GM19463 (cell line): Measurements from ENCODE around the gene PIGC.
A peak's percentile ranks its signal among the peaks of the same experiment; 100 is the strongest.

Experiments used
- ATAC-seq: cut with Tn5 transposase; IDR thresholded peaks from one replicate; pipeline ENCODE4 v1.9.1; 2021; ENCODE audit warnings: mild to moderate bottlenecking, moderate library complexity; ENCODE audit not compliant: unreplicated experiment

PIGC gene

DNA sequence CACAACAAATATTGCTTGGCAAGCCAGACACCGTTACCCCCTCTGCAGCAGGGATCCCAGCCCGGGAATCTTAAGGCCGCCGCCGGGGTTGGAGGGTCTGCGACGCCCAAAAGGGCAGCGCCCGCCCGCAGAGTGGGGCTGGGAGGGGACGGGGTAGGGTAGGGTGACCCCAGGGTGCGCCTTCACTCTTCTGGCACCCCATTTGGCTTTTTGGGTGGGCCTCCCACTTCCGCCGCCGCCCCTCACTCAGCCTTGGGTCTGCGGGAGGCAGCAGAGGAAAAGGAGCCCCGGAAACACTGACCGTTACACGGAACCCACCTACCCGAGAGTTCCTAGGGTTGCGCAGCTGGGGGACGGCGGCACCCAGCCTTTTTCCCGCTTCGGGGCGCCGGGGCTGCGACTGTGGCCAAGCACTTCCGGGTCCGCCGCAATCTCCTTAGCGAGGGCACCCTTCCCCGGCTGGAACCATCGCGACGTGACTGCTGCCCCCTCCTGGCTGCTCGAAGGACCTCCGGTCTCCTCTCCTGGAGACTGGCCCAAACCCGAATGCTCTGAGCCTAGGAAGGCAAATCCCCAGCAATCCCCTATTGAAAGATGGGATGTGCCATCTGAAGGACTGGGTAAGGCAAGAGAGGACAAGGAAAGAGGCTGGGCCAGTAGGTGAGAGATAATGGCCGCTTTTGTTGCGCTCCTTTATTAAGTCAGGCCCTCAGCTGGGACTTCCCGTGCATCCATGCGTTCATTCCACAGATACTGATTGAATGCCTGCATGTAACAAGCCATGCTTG is at the start of gene PIGC:
Gene PIGC (minus strand): TSS at position 404 of the 788 bp plus-strand sequence. CDS start 1,447 bp downstream, outside the sequence.
- ATAC-seq, result peak; percentile 100

DNA sequence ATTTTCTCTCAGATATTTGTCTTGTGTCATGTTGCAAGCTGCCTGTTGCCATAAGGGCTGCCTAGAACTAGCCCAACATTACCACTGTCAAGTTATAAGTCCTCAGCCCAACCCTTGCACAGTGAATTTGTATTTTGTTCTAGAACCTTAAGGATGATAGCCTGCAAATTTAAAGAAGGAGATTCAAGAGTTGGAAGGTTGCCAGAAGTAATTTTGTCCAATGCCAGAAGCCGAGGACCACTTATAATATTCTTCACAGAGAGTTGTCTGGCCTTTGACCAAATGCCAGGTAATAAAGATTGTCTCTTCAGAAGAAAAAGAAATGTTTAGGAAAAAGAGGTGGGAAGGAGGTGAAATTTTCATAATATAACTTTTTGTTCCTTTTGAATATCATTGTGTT is 48.6 kb upstream of the PIGC start:
- no peak for ATAC-seq

DNA sequence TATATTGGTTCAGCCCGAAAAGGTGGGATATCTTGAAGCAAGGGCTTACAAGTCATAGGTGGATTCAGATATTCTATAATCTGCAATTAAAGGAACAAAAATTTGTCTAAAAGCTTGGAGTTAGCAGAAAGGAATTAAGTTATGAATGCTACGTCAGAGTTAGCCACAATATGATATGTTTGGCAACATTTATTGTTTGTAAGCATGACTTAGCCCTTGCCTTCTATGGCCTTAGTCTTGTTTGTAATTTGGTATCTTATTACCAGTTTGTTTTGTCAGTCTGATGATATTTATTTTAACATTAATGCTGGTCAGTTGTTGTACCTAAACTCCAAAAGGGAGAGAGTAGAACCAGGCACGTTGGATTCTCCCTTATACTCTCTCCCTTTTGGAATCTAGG is 46.0 kb upstream of the PIGC start:
- ATAC-seq, result no peak

DNA sequence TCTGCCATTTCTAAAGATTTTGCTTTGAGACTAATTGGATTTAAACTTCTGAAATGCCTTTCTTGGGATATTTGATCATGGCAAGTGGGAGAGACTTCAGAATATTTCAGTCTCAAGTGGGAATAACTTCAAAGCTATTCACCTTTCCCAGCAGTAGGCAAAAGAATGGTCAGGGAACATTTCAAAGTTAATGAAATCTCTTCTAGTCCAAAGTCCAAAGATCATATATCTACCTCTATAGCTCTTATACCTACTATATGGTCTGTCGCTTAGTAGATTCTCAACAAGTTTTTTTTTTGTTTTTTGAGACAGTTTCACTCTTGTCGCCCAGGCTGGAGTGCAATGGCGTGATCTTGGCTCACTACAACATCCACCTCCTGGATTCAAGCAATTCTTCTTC is 44.5 kb upstream of the PIGC start:
- no peak for ATAC-seq

DNA sequence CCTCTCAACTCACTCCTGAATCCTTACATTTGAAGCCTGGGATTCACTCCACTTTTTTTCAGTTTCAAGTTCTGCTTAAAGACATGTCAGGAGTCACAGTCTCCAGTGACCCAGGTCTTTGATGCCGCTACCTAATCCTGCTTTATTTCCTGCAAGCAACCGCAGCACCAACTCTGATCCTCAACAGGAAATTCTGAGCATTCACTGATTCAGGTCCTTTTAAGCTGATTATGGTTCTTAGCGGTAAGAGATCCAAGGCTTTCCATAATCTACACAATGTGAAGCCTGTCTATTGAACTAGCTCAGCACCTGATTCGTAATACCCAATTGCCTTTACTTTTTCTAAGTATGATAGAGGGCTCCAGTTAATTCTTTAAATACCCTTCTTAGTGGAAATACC is 43.7 kb upstream of the PIGC start:
- ATAC-seq, result no peak

DNA sequence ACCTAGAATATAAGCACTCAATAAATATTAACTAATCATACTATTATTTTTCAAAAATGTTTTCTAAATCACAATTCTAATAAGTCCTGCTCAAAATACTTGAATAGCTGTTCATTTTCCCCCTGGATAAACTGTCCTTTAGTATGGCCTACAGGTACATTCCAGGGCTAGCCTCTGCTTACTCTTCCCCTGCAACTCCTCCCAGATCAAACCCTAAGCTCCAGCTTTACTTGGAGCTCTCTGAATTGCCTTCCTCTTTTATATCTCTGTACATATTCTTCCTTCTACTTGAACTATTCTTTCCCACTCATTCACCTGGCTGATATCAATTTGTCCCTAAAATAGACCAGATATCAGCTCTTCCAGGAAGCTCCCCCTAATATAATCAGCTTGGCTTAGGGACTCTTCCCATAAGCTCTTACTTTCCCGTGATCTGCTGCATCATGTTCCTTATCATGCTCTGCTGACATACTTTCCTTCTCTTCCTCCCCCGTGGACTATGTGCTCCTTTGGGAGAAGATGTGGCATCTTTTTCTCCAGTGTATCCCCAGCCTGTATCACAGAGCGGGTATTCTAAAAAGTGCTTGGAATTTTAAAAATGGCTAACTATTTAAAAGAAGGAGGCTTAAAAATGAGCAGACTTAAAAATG is 43.1 kb upstream of the PIGC start:
- no peak for ATAC-seq

DNA sequence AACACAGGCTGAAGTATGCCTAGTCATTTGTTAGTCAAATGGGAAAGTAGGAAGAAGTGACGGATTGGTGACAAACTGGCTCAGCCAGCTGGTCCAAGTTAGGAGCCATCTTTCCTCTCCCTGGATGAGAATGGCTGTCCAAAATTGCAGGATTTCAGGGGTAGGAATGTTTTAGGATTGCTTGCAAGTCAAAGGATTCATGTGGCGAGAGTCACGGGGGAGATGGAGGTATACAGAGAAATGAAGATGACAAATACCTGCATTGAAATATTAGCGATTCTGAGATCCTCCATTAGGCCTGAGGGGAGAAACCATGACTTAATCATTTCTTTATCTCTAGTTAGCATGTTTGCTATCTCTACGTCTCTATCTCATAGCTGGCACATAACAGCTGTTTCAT is 41.8 kb upstream of the PIGC start:
- no peak for ATAC-seq

DNA sequence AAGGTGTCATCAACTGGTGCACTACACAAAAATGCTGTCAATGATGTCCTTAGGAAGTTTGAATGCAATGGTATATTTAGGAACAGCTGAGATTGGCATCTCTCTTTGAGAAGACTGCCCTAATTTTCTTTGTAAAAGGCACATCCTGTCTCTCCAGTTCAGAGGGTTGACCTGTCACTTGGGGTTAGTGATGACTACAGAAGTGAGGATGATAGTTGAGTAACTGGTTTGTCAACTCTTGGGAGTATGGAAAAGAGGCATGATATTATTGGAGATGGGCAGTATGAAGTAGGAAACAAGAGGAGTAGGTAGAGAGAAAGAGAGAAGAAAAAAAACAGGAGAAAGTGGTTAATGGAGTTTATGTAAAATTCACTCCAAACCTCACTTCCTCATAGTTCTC is 40.4 kb upstream of the PIGC start:
- no peak for ATAC-seq

DNA sequence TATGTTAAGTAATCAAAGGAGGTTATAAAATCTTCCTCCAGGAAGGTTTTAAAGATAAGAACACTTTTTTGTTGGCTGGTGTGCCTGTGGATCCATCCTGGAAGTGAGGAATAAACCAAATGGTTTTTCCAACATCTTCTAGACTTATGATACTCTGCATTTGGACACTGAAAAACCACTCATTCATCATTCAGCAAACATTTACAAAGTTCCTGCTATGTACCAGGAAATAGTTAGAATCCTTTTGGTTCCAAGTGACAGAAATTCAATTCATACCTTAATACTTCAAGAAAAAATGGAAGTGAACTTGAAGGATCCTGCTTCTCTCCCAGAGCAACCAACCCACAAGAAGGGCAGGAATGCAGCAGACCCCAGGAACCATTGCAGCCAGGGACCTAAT is 39.6 kb upstream of the PIGC start:
- no peak for ATAC-seq

DNA sequence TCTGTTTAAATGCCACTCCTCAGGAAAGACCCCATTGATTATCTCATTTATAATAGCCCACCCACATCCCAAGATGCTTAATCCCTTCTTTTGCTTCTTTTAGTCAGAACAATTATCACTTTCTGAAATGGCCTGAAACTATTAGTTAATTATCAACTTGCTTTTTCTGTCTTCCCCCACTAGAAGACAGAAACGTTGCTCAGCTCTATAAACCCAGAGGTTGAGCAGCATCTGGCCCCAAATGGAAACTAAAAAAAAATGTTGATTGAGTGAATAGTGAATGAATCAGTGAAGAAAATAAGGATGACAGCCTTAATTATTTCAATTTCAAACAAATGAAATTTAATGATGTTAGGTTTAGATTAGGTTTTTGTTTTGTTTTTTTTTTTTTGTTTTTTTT is 38.2 kb upstream of the PIGC start:
- ATAC-seq, result peak; percentile 51

DNA sequence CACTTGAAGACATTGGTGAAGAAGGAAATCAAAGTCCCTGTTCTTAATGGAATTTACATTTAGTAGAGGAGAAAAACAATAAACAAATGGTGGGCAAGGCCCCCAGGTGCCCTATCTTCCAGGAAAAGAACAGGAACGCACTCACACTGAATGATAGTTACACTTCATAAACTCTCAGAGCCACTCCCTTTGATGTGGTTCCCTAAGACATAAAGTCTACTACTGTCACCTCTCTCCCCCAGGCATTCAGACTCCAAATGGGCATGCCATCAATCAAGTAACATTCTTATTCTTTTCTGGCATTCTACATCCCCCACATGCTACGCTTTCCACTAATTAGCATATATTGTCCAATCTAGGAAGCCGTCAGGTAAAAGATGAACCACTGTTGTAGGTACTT is 36.6 kb upstream of the PIGC start:
- no peak for ATAC-seq

DNA sequence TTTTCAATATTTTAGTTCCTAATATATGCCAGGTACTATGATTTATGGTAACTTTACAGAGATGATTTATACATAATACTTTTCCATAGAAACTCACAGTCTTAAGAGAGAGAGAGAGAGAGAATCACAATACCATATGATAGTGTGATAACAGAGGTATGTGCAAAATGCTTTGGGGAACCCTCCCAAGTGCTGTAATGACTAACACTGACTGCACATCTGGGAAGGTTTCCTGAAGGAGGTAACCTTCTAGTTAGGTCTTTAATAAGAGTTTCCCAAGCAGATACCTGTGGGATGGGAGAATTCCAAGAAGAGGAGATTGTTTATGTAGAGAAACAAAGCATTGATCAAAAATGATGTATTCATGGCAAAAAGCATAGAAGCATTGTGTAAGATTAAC is 34.6 kb upstream of the PIGC start:
- no peak for ATAC-seq

DNA sequence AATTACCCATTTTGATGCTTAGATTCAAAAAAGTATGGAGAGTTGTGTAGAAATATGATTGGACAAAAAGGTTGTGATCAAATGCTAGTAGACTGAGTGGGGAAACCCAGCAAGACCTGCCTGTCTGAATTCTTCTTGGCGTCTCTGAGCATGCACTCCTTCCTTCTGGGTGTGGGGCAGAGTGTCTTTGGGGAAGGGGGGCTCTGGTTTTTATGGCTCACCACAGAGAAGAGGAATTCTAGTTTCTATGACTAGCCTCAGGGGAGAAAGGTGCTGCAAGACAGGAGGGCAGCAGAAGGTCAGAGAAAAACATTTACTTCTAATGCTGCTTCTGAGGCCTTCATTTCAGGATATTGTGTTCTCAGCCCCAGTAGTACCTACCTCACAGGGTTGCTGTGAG is 33.9 kb upstream of the PIGC start:
- no peak for ATAC-seq

DNA sequence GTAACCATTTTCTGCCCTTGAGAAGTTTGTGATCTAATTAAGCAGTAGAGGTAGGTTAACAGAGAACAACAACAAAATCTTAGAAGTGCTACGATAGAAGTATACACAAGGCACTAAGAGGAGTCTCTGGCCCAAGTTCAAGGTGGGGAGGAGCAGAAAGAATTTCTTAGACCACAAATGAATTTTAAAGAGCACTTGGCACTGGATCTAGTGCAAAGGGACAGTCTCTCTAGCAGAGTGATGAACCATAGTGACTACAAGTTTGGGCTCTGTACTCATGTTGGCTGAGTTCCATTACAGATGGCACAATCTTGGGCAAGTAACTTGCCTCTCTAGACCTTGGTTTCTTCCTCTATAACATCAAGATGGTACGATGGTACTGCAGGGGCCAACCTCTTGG is 33.3 kb upstream of the PIGC start:
- no peak for ATAC-seq

DNA sequence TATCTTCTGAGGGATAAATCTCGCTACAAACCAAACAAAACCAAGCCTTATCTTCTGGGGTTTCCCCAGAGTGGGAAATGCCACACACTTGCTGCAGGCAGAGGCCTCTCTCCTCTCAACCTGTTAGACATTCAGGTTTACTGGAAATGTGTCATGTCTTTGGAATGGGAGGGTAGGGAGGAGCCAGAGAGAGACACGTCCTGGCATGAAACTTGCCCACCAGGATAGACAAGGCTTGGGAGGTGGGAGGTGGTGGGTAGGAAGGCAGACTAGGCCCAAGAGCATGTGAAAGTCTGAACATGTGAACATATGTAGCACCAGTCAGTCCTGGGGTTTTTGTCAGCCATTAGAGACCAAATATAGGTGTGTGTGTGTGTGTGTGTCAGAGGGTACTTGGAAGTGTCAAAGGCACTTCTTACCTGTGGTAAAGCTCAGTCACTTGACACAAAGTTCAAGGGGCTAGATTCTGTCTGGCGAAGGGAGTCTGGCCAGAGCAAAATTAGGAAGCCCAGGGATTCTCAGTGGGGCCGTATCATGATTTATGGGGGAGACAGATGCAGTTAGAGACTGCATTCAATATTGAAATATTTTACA is 32.4 kb upstream of the PIGC start:
- no peak for ATAC-seq

DNA sequence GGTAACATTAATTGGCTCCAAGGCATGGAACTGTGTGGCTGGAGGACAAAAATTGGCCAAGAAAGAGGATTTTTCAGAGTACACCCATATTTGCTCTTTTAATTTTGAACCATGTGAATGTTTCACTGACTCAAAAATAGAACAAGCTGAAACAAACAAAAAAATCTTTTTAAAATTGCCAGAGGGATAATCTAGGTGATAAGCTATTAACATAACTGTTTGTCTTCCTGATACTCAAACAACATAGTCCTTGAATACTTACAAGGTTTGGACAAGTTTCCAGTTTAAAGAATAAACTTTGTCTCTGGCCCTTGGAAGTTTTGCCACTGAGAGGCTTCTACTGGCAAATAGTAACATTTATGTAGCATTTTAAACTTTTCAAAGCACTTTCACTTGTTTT is 30.0 kb upstream of the PIGC start:
- ATAC-seq, result no peak

DNA sequence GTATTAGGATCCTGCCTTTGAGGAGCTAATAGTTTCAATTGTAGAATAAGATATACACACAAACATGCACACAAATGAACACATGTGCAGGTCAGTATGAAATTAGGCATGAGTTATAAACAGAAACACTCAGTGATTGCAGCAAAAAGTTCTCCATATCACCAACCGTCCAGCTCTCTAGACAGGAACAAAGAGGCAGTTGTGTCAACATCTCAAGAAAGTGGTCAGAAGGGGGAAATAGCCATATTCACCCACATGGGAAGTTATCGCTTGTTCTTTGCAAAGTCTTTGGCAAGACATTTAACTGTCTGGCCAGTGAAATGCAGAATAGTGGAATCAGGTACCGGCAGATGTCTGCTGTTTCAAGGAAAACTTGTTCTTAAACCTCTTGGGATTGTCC is 29.4 kb upstream of the PIGC start:
- no peak for ATAC-seq

DNA sequence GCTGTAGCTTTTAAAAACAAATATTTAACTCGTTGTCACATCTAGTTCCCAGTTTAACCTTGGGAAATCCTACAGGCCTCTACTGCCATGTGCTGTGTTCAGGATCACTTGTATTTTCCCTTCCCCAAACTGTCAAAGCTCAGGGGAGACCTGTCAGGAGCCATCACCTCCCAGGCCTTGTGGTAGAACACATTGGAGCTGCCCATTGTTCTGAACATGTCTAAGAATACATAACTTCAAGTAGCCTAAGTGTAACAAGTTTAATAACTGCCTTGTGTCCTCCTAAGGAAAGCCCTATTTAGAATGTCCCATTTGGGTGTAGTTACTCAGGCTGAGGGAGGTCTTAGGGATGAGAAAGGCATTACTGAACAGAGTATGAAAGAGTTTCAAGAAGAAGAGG is 28.6 kb upstream of the PIGC start:
- no peak for ATAC-seq

DNA sequence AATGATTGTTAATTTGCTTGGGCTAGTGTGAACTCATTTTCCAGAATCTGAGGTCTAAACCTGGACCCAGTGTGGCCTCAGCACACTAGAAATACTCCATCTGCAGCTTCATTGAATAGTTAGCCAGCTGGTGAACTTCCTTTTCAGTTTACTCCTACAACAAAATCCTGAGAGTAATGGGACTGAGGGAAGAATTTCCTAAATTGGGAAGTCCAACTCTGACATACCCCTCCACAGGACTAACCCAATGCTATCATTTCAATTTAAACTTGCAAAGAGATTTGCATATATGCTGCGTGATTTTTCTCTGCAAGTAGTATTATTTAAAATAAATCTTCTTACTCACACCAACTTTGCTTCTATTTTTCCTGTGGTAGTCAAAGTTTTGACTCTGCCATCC is 27.8 kb upstream of the PIGC start:
- no peak for ATAC-seq

DNA sequence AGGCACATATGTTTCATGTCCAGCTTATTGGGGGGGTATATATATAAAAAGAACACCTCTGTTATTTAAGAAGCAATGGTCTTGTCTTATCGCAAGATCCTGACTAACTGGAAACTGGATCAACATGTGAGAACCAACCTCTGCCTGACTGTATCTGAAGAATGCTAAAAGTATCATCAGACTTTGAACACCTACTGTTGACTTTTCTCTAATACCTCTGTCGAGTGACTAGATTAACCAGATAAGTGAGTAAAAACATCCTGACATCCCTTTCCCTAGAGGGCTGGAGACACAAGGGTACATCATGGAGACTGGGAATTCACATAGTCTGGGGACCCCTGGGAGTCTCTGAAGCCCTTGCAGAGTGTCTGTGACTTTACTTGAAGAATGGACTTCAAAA is 26.3 kb upstream of the PIGC start:
- ATAC-seq, result no peak

DNA sequence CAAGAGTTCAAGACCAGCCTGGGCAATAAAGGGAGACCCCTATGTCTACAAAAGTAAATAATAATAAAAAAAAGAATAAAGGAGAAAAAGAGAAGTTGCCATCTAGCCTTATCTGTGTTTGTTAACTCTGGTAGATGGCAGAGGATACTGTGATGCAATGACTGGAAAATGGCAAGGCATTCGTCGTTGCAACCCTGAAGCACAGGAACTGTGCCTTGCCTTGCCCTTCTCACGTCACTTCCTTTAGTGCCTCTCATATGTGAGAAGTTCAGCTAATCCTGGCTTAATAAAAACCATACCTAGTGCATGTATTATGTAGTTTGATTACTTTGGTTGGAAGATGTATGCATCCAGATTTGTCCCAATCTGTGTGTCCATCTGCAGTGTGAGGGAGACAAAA is 25.8 kb upstream of the PIGC start:
- ATAC-seq, result no peak

DNA sequence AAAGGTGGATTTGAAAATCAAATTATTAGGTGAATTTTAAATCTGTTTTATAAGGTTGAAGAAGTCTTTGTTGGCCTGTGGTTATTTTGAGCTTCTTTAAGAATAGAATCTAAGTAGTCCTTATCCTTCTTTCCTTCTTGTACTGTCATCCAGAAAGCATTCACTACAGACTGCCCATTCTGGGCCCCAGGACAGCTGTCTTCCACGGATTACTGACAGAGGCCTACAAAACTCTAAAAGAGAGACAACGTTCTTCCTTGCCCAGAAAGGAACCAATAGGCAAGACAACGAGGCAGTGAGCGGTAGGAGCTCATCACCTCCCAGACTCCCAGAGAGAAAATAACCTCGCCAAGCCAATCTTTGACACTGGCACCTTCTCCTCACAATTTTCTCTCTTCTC is 24.4 kb upstream of the PIGC start:
- no peak for ATAC-seq
